AG04450 (cell line): ENCODE data around the gene PRODH. TPM values are rescaled to one million over a fixed set of nuclear protein-coding genes. Genes with fewer than 3 reads are reported as not detected.
"Not testable (repeated sequence)": the region's sequence is repeated elsewhere in the genome, so short reads cannot be mapped to it uniquely, and the experiment has no call there.

ENCODE experiments used
- CTCF ChIA-PET: fragments of 300-600, 350-600 bp; formaldehyde crosslinking; extraction: SDS; loops from one replicate; lab custom pipeline; 2022; ENCODE audit warnings: antibody characterized with exemption, inconsistent platforms; lab: Charles Lee
- POLR2A ChIA-PET: fragments of 350-600 bp; formaldehyde crosslinking; extraction: SDS; loops from one replicate; lab custom pipeline; 2021; ENCODE audit warnings: antibody characterized with exemption, inconsistent platforms; lab: Yijun Ruan, JAX
- DNase-seq: peaks from one replicate; pipeline ENCODE4 v3.0.0-alpha.2; 2011; ENCODE audit warnings: low read depth, low spot score
- H3K27ac ChIP-seq: one replicate; pipeline ENCODE4 v1.5.1; 2012; ENCODE audit warnings: low read depth, low read length, control low read depth
- H3K27me3 ChIP-seq: one replicate; pipeline ENCODE4 v1.6.0; 2012; ENCODE audit warnings: low read length; ENCODE audit not compliant: control insufficient read depth, insufficient read depth
- H3K4me3 ChIP-seq: 2 replicates; pipeline ENCODE4 v1.5.1; 2011; ENCODE audit warnings: mild to moderate bottlenecking, low read depth, low read length, control low read depth
- H3K9me3 ChIP-seq: 2 replicates; pipeline ENCODE4 v1.5.1; 2012; ENCODE audit warnings: low read length; ENCODE audit not compliant: control insufficient read depth, insufficient read depth
- polyA plus RNA-seq: library from polyadenylated mRNA; depleted of rRNA; stranded (reverse); fragments of >200 nt; gene quantifications from 2 replicates; pipeline ENCODE4 v1.2.3, GENCODE V29; 2011
- TF ChIP-seq, protein P1 (sequence below): IDR thresholded peaks from 2 replicates; pipeline ENCODE4 v1.5.1; 2011; ENCODE audit warnings: low read depth, low read length, control low read depth, inconsistent platforms

Gene PRODH
- polyA plus RNA-seq, 1 experiment = not detected

DNA sequence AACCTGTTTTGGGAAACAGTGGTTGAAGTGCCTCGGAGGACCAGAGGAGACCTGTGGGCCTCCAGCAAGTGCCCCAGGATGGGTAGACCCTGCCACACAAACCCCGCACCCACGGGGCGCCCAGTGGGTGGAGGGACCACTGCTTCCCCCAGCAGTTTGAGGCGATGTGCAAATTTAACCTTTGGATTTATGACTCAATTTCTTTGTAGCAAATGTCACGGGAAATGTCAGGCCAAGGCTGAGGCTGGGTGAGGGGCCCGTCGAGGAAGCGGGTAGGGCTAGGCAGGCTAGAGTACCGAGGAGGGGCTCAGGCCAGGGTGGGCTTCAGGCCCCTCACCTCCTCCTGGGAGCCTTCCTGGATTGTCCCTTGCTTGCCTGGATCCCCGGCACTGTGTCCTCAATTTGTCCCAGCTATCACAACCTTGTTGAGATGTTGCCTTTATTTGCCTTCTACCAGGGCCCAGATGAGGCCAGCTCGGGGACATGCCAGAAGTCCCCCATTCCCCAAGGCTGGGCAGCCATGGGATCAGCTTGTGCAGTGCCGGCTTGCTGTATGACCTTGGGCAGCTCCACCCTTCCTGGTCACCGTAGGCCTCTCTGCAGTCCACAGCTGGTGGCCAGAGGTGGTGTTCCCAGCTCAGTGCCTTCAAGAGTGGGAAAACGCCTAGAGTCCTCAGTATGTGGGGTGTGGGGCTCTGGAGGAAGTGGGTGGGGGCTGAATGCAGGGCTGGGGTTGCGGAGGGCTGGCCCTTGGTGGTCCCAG is 39.5 kb upstream of the PRODH start:
- Histone ChIP-seq H3K27ac (no peak overlapping the region), H3K4me3 (no peak overlapping the region), H3K9me3 (peaks cover 2% of the 10 kb centered on the region), H3K27me3 (peaks cover 13% of the 10 kb centered on the region)
- ChIA-PET POLR2A (no interaction called here), CTCF (no interaction called here)
- DNase-seq = no peak
- TF ChIP-seq, protein P1, sequence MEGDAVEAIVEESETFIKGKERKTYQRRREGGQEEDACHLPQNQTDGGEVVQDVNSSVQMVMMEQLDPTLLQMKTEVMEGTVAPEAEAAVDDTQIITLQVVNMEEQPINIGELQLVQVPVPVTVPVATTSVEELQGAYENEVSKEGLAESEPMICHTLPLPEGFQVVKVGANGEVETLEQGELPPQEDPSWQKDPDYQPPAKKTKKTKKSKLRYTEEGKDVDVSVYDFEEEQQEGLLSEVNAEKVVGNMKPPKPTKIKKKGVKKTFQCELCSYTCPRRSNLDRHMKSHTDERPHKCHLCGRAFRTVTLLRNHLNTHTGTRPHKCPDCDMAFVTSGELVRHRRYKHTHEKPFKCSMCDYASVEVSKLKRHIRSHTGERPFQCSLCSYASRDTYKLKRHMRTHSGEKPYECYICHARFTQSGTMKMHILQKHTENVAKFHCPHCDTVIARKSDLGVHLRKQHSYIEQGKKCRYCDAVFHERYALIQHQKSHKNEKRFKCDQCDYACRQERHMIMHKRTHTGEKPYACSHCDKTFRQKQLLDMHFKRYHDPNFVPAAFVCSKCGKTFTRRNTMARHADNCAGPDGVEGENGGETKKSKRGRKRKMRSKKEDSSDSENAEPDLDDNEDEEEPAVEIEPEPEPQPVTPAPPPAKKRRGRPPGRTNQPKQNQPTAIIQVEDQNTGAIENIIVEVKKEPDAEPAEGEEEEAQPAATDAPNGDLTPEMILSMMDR = no peak

DNA sequence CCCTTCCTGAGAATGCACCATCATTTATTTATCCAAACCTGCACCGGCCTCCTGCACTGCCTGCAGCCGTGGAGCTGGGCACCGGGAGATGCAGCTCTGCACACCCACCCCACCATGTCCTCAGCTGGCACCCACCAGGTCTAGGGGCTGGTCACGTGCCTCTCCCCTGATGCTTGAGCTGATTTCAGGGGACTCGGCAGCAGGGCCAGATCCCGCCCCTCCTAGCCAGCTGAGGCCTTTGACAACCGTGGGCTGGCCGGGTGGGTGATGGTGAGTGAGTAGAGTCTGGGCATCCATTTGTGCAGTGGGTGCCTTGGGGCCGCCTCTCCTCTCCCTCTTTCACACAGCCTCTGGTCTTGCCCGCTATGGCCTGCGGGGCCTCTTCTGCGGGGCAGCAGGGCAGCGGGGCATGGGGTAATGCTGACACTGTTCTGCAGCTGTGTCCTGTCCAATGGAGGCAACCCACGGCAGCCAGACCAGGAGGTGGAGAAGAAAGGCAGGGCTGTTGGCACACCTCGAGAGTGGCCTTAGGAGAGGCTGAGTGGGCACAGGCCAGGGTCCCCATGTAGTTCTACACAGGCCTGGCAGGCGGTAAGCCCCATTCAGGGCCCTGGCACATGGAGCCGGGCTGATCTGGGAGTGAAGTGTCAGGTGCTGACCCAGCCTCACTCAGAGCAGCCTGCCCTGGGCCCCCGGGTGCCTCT is 38.5 kb upstream of the PRODH start:
- ChIA-PET POLR2A (no interaction called here), CTCF (no interaction called here)
- Histone ChIP-seq H3K27ac (no peak overlapping the region), H3K4me3 (no peak overlapping the region), H3K27me3 (peaks cover 16% of the 10 kb centered on the region), H3K9me3 (no peaks in the 10 kb centered on the region; the same call in 1 of the 2 replicates)
- TF ChIP-seq, protein P1 = no peak
- no peak for DNase-seq

DNA sequence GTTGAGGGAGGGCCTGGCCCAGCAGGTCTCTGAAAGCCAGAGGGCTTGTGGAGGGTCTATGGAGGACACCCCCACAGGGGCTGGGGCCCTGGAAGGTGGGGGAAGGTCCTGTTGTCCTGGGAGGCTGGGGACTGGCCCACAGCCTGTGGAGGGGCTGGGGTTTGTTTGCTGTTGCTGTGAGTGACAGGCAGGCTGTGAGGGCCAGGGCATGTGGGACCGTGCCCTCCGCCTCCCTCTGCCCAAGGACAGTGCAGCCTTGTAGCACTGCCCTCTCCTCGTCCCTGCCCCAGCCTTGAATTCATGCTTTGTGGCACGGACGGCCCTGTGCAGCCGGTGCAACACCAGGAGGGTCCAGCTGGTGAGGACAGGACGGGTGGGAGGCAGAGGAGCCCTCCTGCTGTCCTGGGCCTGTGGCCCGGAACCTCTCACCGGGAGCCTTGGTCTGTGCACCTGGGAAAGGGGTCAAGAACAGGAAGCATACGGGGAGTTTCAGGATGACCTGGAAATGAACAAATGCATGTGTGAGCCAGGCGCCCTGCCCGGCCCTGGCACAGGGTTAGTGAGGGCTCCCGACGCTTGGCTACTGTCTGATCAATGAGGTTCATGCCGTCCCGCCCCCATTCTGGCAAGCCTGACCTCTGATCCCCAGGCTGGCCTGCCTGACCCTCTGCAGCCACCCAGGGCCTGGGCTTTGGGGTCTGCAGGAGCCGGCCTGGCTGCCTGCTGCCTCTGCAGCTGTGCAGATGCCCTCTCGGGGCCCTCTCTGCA is 37.4 kb upstream of the PRODH start:
- TF ChIP-seq, protein P1 = no peak
- Histone ChIP-seq H3K9me3 (no peaks in the 10 kb centered on the region; the same call in 1 of the 2 replicates), H3K4me3 (no peak overlapping the region), H3K27ac (no peak overlapping the region), H3K27me3 (peaks cover 18% of the 10 kb centered on the region)
- POLR2A ChIA-PET = no interaction called here
- CTCF ChIA-PET = no interaction called here
- DNase-seq = no peak

DNA sequence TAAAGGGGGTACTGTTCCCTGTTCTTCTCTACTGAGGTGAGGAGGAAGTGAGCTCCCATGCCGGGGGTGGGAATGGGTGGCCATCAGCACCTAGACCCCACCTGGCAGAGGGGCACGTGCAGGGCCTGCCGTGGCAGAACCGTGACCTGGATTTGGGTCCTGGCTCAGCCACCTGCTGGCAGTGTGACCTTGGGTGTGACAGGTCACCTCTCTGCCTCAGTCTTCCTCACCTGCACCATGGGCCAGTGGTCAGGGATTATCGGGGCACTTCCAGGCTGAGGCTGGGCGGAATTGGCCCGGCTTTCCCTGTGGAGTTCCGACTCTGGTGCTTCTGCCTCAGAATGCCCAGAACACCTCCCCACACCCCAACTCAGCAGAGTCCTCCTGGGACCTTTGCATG is 36.5 kb upstream of the PRODH start:
- POLR2A ChIA-PET, DNase-seq, CTCF ChIA-PET, H3K4me3 ChIP-seq, H3K9me3 ChIP-seq, H3K27ac ChIP-seq: not testable (repeated sequence)
- H3K27me3 ChIP-seq = peaks cover 18% of the 10 kb centered on the region

DNA sequence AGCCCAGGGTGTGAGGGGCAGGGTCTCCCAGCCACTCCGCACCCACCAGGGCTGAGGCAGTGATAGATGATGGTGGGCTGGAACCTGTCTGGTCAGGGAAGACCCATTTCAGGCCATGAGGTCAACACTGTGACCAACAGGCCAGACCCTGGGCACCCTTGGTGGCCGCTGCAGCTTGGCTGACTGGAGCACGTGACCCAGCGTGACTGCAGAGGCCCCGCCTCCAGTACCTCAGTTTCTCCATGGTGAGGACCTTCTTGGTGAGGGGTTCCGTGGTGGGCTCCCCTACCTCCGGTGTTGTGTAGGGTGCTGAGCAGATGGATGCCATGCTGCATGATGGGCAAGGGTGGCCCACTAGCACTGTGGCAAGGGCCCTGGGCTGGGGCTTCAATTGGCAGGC is 35.9 kb upstream of the PRODH start:
- DNase-seq, H3K27ac ChIP-seq, POLR2A ChIA-PET, H3K4me3 ChIP-seq, H3K9me3 ChIP-seq, CTCF ChIA-PET: not testable (repeated sequence)
- peaks cover 18% of the 10 kb centered on the region for H3K27me3 ChIP-seq
